22Rv1 (cell line): ENCODE data around the gene TBC1D1.

Experiments used
- CTCF ChIP-seq: fragments of 450-650 bp; IDR thresholded peaks from 2 replicates; pipeline ENCODE4 v1.5.1; 2017; ENCODE audit warnings: mild to moderate bottlenecking
- ZFX ChIP-seq: fragments of 450-650 bp; IDR thresholded peaks from 2 replicates; pipeline ENCODE4 v1.6.1; 2017; ENCODE audit warnings: antibody characterized with exemption, borderline replicate concordance

DNA sequence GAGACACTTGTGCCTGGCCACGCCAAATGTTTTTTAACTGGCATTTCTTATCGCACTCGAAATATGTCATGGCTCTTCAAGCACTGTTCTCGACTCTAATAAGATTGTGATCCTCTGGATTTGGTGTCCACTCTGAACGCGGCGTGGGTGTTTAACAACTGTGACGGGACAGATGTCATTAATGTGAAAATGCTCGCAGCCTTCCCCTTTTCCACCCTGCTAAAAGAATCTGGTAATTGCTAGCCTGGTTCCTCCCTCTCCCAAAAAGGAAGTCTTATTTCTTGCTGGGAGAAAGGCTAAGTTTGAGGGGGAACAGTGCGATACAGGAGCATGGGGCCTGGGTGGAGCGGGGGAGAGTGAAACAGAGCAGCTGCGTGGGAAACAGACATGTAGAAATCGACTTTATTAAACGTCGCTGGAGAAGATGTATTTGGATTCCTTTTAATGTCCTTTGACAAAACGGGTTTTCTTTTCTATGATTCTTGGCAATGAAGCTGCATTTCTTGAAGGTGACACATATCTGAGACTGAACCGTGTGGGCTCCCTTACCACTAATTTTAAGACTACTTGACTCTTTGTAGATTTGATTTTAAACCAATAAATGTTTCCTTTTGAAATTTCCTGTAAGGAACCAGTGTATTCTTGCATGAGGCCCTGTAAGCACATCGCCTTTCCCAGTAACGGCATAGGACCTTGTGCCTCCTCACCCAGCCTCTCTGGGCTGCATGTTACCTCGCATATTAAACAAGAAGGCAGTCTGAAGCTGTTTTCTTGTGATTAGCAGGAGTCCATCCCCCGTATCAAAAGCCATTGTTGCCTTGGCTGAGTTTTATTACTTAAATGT lies 17.8 kb downstream of the TBC1D1 start:
- TF ChIP-seq CTCF = no peak
- TF ChIP-seq ZFX = no peak
